Ascending aorta (tissue), 2 donors: ENCODE data around the gene PXDC1. TPM values are rescaled to one million over a fixed set of nuclear protein-coding genes. Genes with fewer than 3 reads are reported as not detected.

Experiments
- DNase-seq, 2 donors: peaks; one replicate each; pipeline ENCODE4 v3.0.0-alpha.2; 2019; ENCODE audit warnings: low spot score in 2 of 2
- H3K27ac ChIP-seq, 2 donors: fragments of 200-600 bp; sonication (generic); one replicate each; pipeline ENCODE4 v1.5.1; 2016 to 2017; ENCODE audit warnings: mild to moderate bottlenecking in 1 of 2
- H3K27me3 ChIP-seq: fragments of 200-600 bp; sonication (generic); one replicate; pipeline ENCODE4 v1.5.1; 2017
- H3K36me3 ChIP-seq, 2 donors: fragments of 200-600 bp; sonication (generic); one replicate each; pipeline ENCODE4 v1.5.1; 2016
- H3K4me1 ChIP-seq, 2 donors: fragments of 200-600 bp; sonication (generic); one replicate each; pipeline ENCODE4 v1.5.1; 2016 to 2017; ENCODE audit warnings: mild to moderate bottlenecking in 1 of 2
- H3K4me3 ChIP-seq, 2 donors: fragments of 200-600 bp; sonication (generic); one replicate each; pipeline ENCODE4 v1.5.1; 2016 to 2017; ENCODE audit warnings: mild to moderate bottlenecking in 1 of 2
- H3K9me3 ChIP-seq, 2 donors: fragments of 200-600 bp; sonication (generic); one replicate each; pipeline ENCODE4 v1.5.1; 2016
- intact Hi-C: fragments of 100-400 bp; cut with DNase I; formaldehyde crosslinking; loops from one replicate; pipeline ENCODE4 v1.15.1; 2023
- total RNA-seq: library from RNA; depleted of rRNA; stranded (reverse); fragments of >200 nt; gene quantifications from one replicate; pipeline ENCODE4 v1.1.0, GENCODE V29; 2016
- TF ChIP-seq, protein P1 (sequence below), 3 experiments: fragments of 200-600 bp in 2 of 3; fragments of 450-650 bp in 1 of 3; sonication (generic) in 2 of 3; IDR thresholded peaks; one replicate each; pipeline ENCODE4 v1.5.1; 2016 to 2019; ENCODE audit warnings: antibody characterized with exemption in 3 of 3, mild to moderate bottlenecking in 1 of 3, moderate library complexity in 1 of 3

The PXDC1 gene
- total RNA-seq, 1 donor from 2014 or later: 310 TPM

DNA sequence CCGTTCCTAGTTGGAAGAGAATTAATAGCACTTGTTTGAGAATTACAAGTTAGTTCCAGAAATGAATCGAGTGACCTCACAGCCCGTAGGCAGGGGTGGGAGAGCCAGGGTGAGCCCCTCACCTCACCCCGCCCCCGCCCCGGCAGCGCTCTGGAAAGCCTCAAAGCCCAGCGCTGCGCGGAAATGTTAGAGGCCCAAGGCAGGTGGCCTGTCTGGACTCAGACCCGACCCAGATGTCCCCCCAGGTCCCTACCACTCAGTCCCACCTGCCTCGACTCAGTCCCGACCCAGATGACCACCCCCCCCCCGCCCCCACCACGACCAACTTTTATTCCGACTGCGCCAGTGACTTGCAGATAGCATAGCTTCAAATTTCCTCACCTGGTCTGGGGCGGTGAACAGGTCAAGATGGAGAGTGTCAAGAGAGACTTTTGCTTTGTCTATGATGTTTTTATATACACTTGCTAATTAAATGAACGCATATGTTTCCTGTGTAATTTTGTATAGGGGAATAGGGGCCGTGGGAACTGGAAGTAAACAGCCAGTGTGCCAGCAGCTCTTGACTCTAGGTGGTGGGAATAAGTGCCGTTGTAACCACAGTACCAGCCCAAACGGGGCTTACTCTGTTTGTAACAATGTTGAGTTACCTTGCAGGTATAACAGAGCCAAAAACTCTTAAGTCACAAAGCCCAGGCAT is 1.2 kb upstream of the PXDC1 start:
- H3K27me3 ChIP-seq: no peaks in the 10 kb centered on the region
- peak overlapping the region; percentile 100 for H3K27ac ChIP-seq
- DNase-seq: peak in 1 of 2 donors; percentile 61
- H3K4me1 ChIP-seq: peaks cover 0 to 5% of the 10 kb centered on the region in 2 donors
- H3K4me3 ChIP-seq: peak overlapping the region; percentile 81 to 82
- TF ChIP-seq, protein P1, sequence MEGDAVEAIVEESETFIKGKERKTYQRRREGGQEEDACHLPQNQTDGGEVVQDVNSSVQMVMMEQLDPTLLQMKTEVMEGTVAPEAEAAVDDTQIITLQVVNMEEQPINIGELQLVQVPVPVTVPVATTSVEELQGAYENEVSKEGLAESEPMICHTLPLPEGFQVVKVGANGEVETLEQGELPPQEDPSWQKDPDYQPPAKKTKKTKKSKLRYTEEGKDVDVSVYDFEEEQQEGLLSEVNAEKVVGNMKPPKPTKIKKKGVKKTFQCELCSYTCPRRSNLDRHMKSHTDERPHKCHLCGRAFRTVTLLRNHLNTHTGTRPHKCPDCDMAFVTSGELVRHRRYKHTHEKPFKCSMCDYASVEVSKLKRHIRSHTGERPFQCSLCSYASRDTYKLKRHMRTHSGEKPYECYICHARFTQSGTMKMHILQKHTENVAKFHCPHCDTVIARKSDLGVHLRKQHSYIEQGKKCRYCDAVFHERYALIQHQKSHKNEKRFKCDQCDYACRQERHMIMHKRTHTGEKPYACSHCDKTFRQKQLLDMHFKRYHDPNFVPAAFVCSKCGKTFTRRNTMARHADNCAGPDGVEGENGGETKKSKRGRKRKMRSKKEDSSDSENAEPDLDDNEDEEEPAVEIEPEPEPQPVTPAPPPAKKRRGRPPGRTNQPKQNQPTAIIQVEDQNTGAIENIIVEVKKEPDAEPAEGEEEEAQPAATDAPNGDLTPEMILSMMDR (IDR thresholded peaks at IDR 0.05): no peak
- peaks cover 0 to 10% of the 10 kb centered on the region in 2 donors for H3K9me3 ChIP-seq
- H3K36me3 ChIP-seq: peaks cover 0 to 20% of the 10 kb centered on the region in 2 donors
- intact Hi-C loops: no loop called here

DNA sequence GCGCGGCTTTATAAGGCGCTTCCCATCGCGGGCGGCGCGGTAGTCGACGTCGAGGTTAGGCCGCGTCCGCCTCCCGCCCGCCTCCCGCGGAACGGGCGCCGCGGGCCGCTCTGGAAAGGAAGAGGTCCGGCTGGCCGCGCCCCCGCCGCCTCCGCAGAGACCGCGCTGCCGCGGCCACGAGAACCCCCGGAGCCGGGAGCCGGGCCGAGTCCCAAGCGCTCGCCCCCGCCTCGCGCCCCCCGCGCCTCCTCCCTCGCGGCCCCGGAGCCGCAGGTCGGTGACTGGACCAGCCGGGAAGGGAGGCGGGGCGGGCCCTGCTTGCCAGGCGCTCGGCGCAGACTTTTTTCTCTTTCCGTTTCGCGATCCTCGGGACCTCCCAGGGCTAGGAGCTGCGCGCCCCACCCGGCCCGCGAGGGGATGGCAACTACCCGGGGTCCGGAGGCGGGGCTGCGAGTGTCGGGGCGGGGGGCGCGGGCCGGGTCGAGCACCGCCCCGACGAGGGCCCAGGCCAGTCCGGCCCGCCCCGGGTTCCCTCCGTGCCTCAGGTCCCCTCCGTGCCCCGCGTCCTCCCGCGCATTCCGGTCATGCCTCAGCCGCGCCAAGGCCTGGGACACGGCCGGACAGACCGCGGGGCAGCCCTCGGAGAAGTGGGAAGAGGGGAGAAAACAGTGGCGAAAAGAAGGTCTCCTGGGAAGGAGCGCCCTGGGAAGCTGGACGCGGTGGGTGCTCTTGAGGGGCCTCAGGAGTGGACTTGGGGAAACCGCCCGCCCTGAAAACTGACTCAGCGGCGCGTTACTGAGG is 417 bp upstream of the PXDC1 start:
- Histone ChIP-seq H3K36me3 (peaks cover 0 to 20% of the 10 kb centered on the region in 2 donors), H3K27ac (peak overlapping the region; percentile 100), H3K9me3 (peaks cover 0 to 10% of the 10 kb centered on the region in 2 donors), H3K4me3 (peak overlapping the region; percentile 81 to 82), H3K27me3 (no peaks in the 10 kb centered on the region), H3K4me1 (peaks cover 0 to 3% of the 10 kb centered on the region in 2 donors)
- TF ChIP-seq, protein P1 (IDR thresholded peaks at IDR 0.05): peak; percentile 33 to 50 (median 47)
- intact Hi-C loops: loop anchor here (2.0 kb wide), 1 partner anchor 161 kb away; no protein-coding TSS in a partner anchor
- DNase-seq: peak; percentile 59 to 96

- Histone ChIP-seq H3K27me3 (no peaks in the 10 kb centered on the region), H3K36me3 (peaks cover 7 to 31% of the 10 kb centered on the region in 2 donors), H3K27ac (peak overlapping the region; percentile 100), H3K4me1 (peaks cover 9 to 16% of the 10 kb centered on the region in 2 donors), H3K4me3 (peak overlapping the region; percentile 81 to 82), H3K9me3 (peaks cover 0 to 10% of the 10 kb centered on the region in 2 donors)
- TF ChIP-seq, protein P1 (IDR thresholded peaks at IDR 0.05): no peak
- DNase-seq: peak; percentile 52 to 89
- intact Hi-C loops: loop anchor here (1.0 to 2.0 kb wide), 3 partner anchors 53 to 162 kb away; no protein-coding TSS in a partner anchor
Observed at GRCh38 chr6:3750317-3751076, 1.0 kb downstream of the PXDC1 start.

DNA sequence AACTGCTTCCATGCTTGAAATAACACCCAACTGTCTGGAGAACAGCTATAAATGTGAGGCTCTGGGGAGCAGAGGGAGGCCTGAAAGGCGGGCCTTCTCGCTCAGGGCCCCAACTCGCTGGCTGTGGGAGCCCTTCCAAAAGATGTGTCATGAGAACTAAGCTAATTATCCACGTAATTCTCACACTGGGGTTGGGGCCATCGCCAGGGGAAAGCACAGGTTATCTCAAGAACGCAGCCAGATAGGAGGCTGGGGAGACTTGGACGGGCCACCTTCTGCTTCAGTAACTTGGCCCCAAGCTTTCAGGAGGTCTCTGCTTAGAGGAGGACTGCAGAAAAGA is 1.6 kb downstream of the PXDC1 start:
- Histone ChIP-seq H3K4me3 (peak overlapping the region; percentile 81 to 82), H3K27me3 (no peaks in the 10 kb centered on the region), H3K36me3 (peaks cover 7 to 37% of the 10 kb centered on the region in 2 donors), H3K9me3 (peaks cover 0 to 10% of the 10 kb centered on the region in 2 donors), H3K27ac (peak overlapping the region; percentile 100), H3K4me1 (peaks cover 13 to 22% of the 10 kb centered on the region in 2 donors)
- TF ChIP-seq, protein P1 (IDR thresholded peaks at IDR 0.05): no peak
- intact Hi-C loops: loop anchor here (1.0 to 10.0 kb wide), 6 partner anchors 53 to 385 kb away; partner anchors contain the start of gene ECI2
- DNase-seq: peak in 1 of 2 donors; percentile 89
